ENCODE data around the gene PHF11. TPM values are rescaled to one million over a fixed set of nuclear protein-coding genes. Genes with fewer than 3 reads are reported as not detected.

The PHF11 gene
- polyA plus RNA-seq, 1 donor (not counting 4 experiments of a cell fraction or from before 2014, with no cell fraction given) = 32.9 TPM

GRCh38 chr13:49454388-49455006 is 41.3 kb upstream of the PHF11 start:
- dilution Hi-C loops (cut with MboI; ENCODE audit: extremely low pct_ligation_motif_present, low sequenced_read_pairs) = no loop called here
- H3K4me2 ChIP-seq (ENCODE audit: control insufficient read depth, extremely low read depth, insufficient read depth, low read depth, low read length) = no peak overlapping the region
- no peaks in the 10 kb centered on the region for H3K36me3 ChIP-seq (ENCODE audit: control insufficient read depth in 2 of 2, extremely low read depth in 1 of 2, insufficient read depth in 2 of 2, low read length in 2 of 2)
- TF ChIP-seq EZH2 (IDR thresholded peaks at IDR 0.05; ENCODE audit: low read length) (no peak), CTCF (optimal IDR thresholded peaks at IDR 0.05 in 1 of 3, IDR thresholded peaks at IDR 0.05 in 1 of 3, conservative IDR thresholded peaks at IDR 0.05 in 1 of 3; ENCODE audit: extremely low read depth in 1 of 3, insufficient read depth in 2 of 3, low read length in 3 of 3) (no peak)
- H3K79me2 ChIP-seq (ENCODE audit: control insufficient read depth, insufficient read depth, low read length) = no peaks in the 10 kb centered on the region
- no peaks in the 10 kb centered on the region for H3K27me3 ChIP-seq (ENCODE audit: control insufficient read depth, extremely low read depth, insufficient read depth, low read length)
- no peak overlapping the region for H3K27ac ChIP-seq (ENCODE audit: control insufficient read depth, insufficient read depth, low read length)
- DNase-seq (ENCODE audit: low read depth, low spot score) = no peak
- H3K9me3 ChIP-seq (ENCODE audit: control insufficient read depth, low read depth, low read length) = no peaks in the 10 kb centered on the region
- no peaks in the 10 kb centered on the region for H3K4me1 ChIP-seq (ENCODE audit: control insufficient read depth, extremely low read depth, insufficient read depth, low read length)
- FAIRE-seq = no peak
- H3K4me3 ChIP-seq (ENCODE audit: control insufficient read depth in 2 of 3, extremely low read depth in 1 of 3, insufficient read depth in 2 of 3, low read depth in 1 of 3, low read length in 3 of 3) = no peak overlapping the region
- H3K9me1 ChIP-seq (ENCODE audit: control insufficient read depth, extremely low read depth, insufficient read depth, low read length) = no peaks in the 10 kb centered on the region
- no peak overlapping the region for H2AFZ ChIP-seq (ENCODE audit: control insufficient read depth, low read length)
- H4K20me1 ChIP-seq (ENCODE audit: control insufficient read depth, extremely low read depth, insufficient read depth, low read length) = no peaks in the 10 kb centered on the region
- H3K9ac ChIP-seq (ENCODE audit: control insufficient read depth, extremely low read depth, insufficient read depth, low read length) = no peak overlapping the region

GRCh38 chr13:49455007-49455398 is 40.8 kb upstream of the PHF11 start:
- Histone ChIP-seq H4K20me1 (ENCODE audit: control insufficient read depth, extremely low read depth, insufficient read depth, low read length) (no peaks in the 10 kb centered on the region), H3K4me2 (ENCODE audit: control insufficient read depth, extremely low read depth, insufficient read depth, low read depth, low read length) (no peak overlapping the region), H3K4me3 (ENCODE audit: control insufficient read depth in 2 of 3, extremely low read depth in 1 of 3, insufficient read depth in 2 of 3, low read depth in 1 of 3, low read length in 3 of 3) (no peak overlapping the region), H3K79me2 (ENCODE audit: control insufficient read depth, insufficient read depth, low read length) (no peaks in the 10 kb centered on the region), H3K4me1 (ENCODE audit: control insufficient read depth, extremely low read depth, insufficient read depth, low read length) (no peaks in the 10 kb centered on the region), H3K9me3 (ENCODE audit: control insufficient read depth, low read depth, low read length) (no peaks in the 10 kb centered on the region), H3K27me3 (ENCODE audit: control insufficient read depth, extremely low read depth, insufficient read depth, low read length) (no peaks in the 10 kb centered on the region), H3K9ac (ENCODE audit: control insufficient read depth, extremely low read depth, insufficient read depth, low read length) (no peak overlapping the region), H3K36me3 (ENCODE audit: control insufficient read depth in 2 of 2, extremely low read depth in 1 of 2, insufficient read depth in 2 of 2, low read length in 2 of 2) (no peaks in the 10 kb centered on the region), H3K27ac (ENCODE audit: control insufficient read depth, insufficient read depth, low read length) (no peak overlapping the region), H2AFZ (ENCODE audit: control insufficient read depth, low read length) (no peak overlapping the region), H3K9me1 (ENCODE audit: control insufficient read depth, extremely low read depth, insufficient read depth, low read length) (no peaks in the 10 kb centered on the region)
- no peak for TF ChIP-seq EZH2 (IDR thresholded peaks at IDR 0.05; ENCODE audit: low read length)
- no peak for TF ChIP-seq CTCF (optimal IDR thresholded peaks at IDR 0.05 in 1 of 3, IDR thresholded peaks at IDR 0.05 in 1 of 3, conservative IDR thresholded peaks at IDR 0.05 in 1 of 3; ENCODE audit: extremely low read depth in 1 of 3, insufficient read depth in 2 of 3, low read length in 3 of 3)
- dilution Hi-C loops (cut with MboI; ENCODE audit: extremely low pct_ligation_motif_present, low sequenced_read_pairs) = no loop called here
- DNase-seq (ENCODE audit: low read depth, low spot score) = no peak
- FAIRE-seq = no peak
